Activated B cell treated with CpG ODN at 0.5 μM for 24 hours (primary cell): ENCODE measurements around the gene NTRK1. TPM values are rescaled to one million over a fixed set of nuclear protein-coding genes. Genes with fewer than 3 reads are reported as not detected.

Source experiments
- ATAC-seq: fragments of 200-7000 bp; cut with Tn5 transposase; one replicate; pipeline ENCODE4 v1.10.0; 2021; ENCODE audit warnings: low read depth, mild to moderate bottlenecking, moderate library complexity
- CTCF ChIA-PET: fragments of 350-600 bp; sonication (Branson Sonifier 250); formaldehyde crosslinking; loops from one replicate; lab custom pipeline; 2021; ENCODE audit warnings: antibody characterized with exemption; lab: Charles Lee
- POLR2A ChIA-PET: fragments of 350-600 bp; sonication (Branson Sonifier 250); formaldehyde crosslinking; loops from one replicate; lab custom pipeline; 2021; ENCODE audit warnings: antibody characterized with exemption; lab: Charles Lee
- DNase-seq: peaks from one replicate; pipeline ENCODE4 v3.0.0; 2022
- H3K27ac Mint-ChIP-seq: one replicate; pipeline ENCODE4 v1.8.0; 2020; ENCODE audit warnings: mixed read lengths
- H3K27me3 Mint-ChIP-seq: one replicate; pipeline ENCODE4 v1.8.0; 2021; ENCODE audit warnings: mixed read lengths
- H3K36me3 Mint-ChIP-seq: one replicate; pipeline ENCODE4 v1.8.0; 2021; ENCODE audit warnings: low read depth, mixed read lengths
- H3K4me1 Mint-ChIP-seq: one replicate; pipeline ENCODE4 v1.8.0; 2021; ENCODE audit warnings: mixed read lengths
- H3K4me3 Mint-ChIP-seq: one replicate; pipeline ENCODE4 v1.8.0; 2020; ENCODE audit warnings: mild to moderate bottlenecking, mixed read lengths
- H3K9me3 Mint-ChIP-seq: one replicate; pipeline ENCODE4 v1.8.0; 2020; ENCODE audit warnings: mixed read lengths
- intact Hi-C: fragments of 100-400 bp; cut with micrococcal nuclease; formaldehyde crosslinking; loops from one replicate; pipeline ENCODE4 v1.15.1; 2024
- total RNA-seq: library from RNA; stranded (reverse); gene quantifications from 2 replicates; pipeline ENCODE4 v1.2.3, GENCODE V29; 2022
- TF ChIP-seq, protein P1 (sequence below): fragments of 200-600 bp; IDR thresholded peaks from one replicate; pipeline ENCODE4 v1.8.0; 2022; ENCODE audit warnings: antibody characterized with exemption, mild to moderate bottlenecking

The NTRK1 gene
- total RNA-seq, 1 donor from 2014 or later = 0.11 TPM

DNA sequence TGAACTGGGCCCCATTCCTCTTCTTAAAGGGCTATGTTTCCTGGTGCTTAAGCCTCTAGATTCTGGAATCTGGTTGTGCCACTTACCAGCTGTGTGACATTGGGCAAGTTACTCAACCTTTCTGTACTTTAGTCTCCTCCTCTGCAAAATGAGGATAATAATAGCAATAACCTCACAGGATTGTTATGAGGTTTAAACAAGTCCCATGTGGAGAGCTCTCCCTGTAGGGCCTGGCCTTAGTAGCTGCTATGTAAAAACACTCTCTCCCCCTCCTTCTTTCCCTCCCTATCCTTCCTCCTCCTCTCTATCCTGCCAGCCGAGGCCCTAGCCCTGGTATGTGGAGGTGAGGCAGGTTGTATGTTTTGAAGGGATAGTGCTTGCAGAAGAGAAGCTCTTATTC is 24.6 kb downstream of the NTRK1 start:
- H3K4me3 Mint-ChIP-seq = no peak overlapping the region

GRCh38 chr1:156885880-156886355 is 25.3 kb downstream of the NTRK1 start:
- Mint-ChIP-seq H3K4me3 (no peak overlapping the region), H3K36me3 (no peaks in the 10 kb centered on the region), H3K27me3 (peaks cover 49% of the 10 kb centered on the region), H3K27ac (no peak overlapping the region), H3K4me1 (no peaks in the 10 kb centered on the region), H3K9me3 (no peaks in the 10 kb centered on the region)
- ChIA-PET POLR2A (interaction anchor here (0.6 kb wide), 1 partner anchor 356 kb away, joined by 3 read pairs; no protein-coding TSS in a partner anchor), CTCF (interaction anchor here (1.3 kb wide), 1 partner anchor 196 kb away, joined by 4 read pairs; no protein-coding TSS in a partner anchor)
- TF ChIP-seq, protein P1, sequence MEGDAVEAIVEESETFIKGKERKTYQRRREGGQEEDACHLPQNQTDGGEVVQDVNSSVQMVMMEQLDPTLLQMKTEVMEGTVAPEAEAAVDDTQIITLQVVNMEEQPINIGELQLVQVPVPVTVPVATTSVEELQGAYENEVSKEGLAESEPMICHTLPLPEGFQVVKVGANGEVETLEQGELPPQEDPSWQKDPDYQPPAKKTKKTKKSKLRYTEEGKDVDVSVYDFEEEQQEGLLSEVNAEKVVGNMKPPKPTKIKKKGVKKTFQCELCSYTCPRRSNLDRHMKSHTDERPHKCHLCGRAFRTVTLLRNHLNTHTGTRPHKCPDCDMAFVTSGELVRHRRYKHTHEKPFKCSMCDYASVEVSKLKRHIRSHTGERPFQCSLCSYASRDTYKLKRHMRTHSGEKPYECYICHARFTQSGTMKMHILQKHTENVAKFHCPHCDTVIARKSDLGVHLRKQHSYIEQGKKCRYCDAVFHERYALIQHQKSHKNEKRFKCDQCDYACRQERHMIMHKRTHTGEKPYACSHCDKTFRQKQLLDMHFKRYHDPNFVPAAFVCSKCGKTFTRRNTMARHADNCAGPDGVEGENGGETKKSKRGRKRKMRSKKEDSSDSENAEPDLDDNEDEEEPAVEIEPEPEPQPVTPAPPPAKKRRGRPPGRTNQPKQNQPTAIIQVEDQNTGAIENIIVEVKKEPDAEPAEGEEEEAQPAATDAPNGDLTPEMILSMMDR = no peak
- intact Hi-C loops = no loop called here
- DNase-seq = no peak
- ATAC-seq = no peak

More for the DNA sequence above, 24.6 kb downstream of the NTRK1 start:
- ChIA-PET POLR2A (interaction anchor here (0.6 kb wide), 1 partner anchor 356 kb away, joined by 3 read pairs; no protein-coding TSS in a partner anchor), CTCF (interaction anchor here (1.1 to 1.3 kb wide), 2 partner anchors 89 to 195 kb away, joined by 3 to 4 read pairs; no protein-coding TSS in a partner anchor)
- TF ChIP-seq, protein P1 = no peak
- no peaks in the 10 kb centered on the region for H3K4me1 Mint-ChIP-seq
- intact Hi-C loops = no loop called here
- H3K36me3 Mint-ChIP-seq = no peaks in the 10 kb centered on the region
- H3K27me3 Mint-ChIP-seq = peaks cover 49% of the 10 kb centered on the region
- no peaks in the 10 kb centered on the region for H3K9me3 Mint-ChIP-seq
- ATAC-seq (no peak), DNase-seq (no peak)
- no peak overlapping the region for H3K27ac Mint-ChIP-seq

DNA sequence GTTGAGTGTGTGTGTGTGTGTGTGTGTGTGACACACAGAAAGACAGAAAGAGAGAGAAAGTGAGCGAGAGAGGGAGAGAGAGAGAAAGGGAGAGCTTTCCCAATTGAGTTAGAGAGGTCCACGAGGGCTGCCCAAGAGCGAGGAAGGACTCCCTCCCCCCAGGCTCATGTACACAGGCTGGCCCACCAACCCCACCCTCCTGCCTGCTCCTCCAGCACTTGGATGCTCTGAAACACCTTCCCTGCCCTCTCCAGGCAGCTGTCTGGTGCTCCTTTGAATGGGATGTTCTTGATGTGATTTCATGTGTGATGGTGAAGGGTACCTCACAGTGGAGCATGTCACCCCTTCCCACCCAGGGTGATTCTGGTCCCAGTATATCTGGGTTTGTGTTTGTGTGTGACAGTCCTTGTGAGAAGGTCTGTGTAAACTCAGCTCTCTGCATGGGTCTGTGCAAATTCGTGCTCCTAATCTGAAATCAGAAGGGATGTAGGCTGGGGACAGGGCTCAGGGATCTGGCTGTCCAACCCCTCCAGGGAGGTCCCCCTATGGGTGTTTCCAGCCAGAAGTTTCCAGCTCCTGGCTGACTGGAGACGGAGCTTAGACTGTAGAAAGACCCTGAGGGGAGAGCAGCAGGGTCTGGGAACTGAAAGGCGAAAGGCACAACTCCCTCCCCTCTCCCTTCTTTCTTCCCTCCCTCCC is 26.1 kb downstream of the NTRK1 start:
- no peaks in the 10 kb centered on the region for H3K36me3 Mint-ChIP-seq
- H3K4me1 Mint-ChIP-seq = no peaks in the 10 kb centered on the region
- H3K27ac Mint-ChIP-seq = no peak overlapping the region
- ChIA-PET POLR2A (no interaction called here), CTCF (interaction anchor here (1.2 to 1.7 kb wide), 2 partner anchors 161 to 197 kb away, joined by 3 to 7 read pairs; no protein-coding TSS in a partner anchor)
- TF ChIP-seq, protein P1 = no peak
- ATAC-seq (no peak), DNase-seq (no peak)
- intact Hi-C loops = no loop called here
- H3K27me3 Mint-ChIP-seq = peaks cover 55% of the 10 kb centered on the region
- no peak overlapping the region for H3K4me3 Mint-ChIP-seq
- no peaks in the 10 kb centered on the region for H3K9me3 Mint-ChIP-seq

DNA sequence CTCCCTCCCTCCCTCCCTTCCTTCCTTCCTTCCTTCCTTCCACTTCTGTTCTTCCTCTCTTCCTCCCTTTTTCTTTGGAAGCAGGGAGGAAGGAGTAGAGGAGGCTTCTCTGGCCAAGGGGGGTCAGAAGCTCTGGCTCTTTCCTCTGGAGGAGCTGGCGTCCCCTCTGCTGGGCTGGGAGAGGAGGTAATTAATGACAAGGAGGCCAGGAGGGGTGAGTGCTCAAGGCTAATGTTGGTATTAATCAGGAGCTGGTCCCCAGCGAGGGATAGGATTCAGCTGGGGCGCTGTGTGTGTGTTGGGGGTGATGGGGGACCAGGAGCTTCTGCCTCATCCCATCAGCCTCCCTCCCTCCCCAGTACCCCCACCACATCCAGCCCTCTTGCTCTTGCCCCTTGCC is 26.7 kb downstream of the NTRK1 start:
- TF ChIP-seq, protein P1 = no peak
- POLR2A ChIA-PET = no interaction called here
- Mint-ChIP-seq H3K4me1 (peaks cover 2% of the 10 kb centered on the region), H3K27me3 (peaks cover 56% of the 10 kb centered on the region), H3K4me3 (no peak overlapping the region), H3K36me3 (no peaks in the 10 kb centered on the region), H3K27ac (no peak overlapping the region), H3K9me3 (no peaks in the 10 kb centered on the region)
- DNase-seq (no peak), ATAC-seq (no peak)
- CTCF ChIA-PET = interaction anchor here (0.6 to 1.7 kb wide), 3 partner anchors 49 to 198 kb away, joined by 3 to 7 read pairs (median 3); no protein-coding TSS in a partner anchor
- intact Hi-C loops = no loop called here

DNA sequence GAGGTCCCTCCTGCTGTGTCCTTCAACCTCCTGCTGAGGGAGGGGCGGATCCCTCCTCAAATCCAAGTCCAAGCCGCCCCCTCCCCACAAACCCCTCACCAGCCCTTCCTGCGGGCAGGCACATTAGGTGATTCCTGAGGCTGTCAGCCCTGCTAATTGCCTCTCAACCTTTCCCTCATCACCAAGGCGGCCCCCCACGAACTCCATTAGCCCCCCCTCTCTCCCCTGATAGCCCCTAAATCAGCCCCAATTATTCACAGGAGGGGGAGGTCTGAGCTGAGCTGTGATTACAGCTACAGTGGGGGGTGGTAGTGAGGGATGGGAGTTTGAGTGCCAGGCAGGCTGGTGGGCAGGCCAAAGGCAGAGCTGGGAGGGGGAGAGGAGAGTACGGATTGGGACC is 27.1 kb downstream of the NTRK1 start:
- no peak for ATAC-seq
- ChIA-PET CTCF (interaction anchor here (0.6 to 1.7 kb wide), 2 partner anchors 49 to 198 kb away, joined by 3 to 7 read pairs; no protein-coding TSS in a partner anchor), POLR2A (interaction anchor here (0.6 kb wide), 1 partner anchor 202 kb away, joined by 4 read pairs; no protein-coding TSS in a partner anchor)
- H3K9me3 Mint-ChIP-seq = no peaks in the 10 kb centered on the region
- peaks cover 56% of the 10 kb centered on the region for H3K27me3 Mint-ChIP-seq
- no peaks in the 10 kb centered on the region for H3K36me3 Mint-ChIP-seq
- peaks cover 2% of the 10 kb centered on the region for H3K4me1 Mint-ChIP-seq
- no peak overlapping the region for H3K4me3 Mint-ChIP-seq
- no peak for DNase-seq
- TF ChIP-seq, protein P1 = no peak
- no peak overlapping the region for H3K27ac Mint-ChIP-seq
- intact Hi-C loops = no loop called here
